ENCODE measurements around the gene SFPQ. TPM values are rescaled to one million over a fixed set of nuclear protein-coding genes. Genes with fewer than 3 reads are reported as not detected.

Gene SFPQ
- total RNA-seq, 1 experiment from 2014 or later = 573 TPM

GRCh38 chr1:35173491-35173890 is 19.5 kb downstream of the SFPQ start:
- Histone ChIP-seq H2BK20ac (ENCODE audit: low read depth, low read length, poor library complexity, severe bottlenecking) (no peak overlapping the region), H3K4me2 (ENCODE audit: insufficient read depth, insufficient read length, low read length) (no peak overlapping the region), H3K14ac (ENCODE audit: insufficient read depth, low read length) (no peak overlapping the region), H3K27ac (ENCODE audit: insufficient read length, low read depth, low read length) (no peak overlapping the region), H2AFZ (ENCODE audit: low read length) (no peak overlapping the region), H2BK15ac (ENCODE audit: low read depth, low read length) (no peak overlapping the region), H3T11ph (ENCODE audit: low read length) (no peak overlapping the region), H3K79me1 (ENCODE audit: insufficient read depth, low read depth, low read length, poor library complexity, severe bottlenecking) (no peaks in the 10 kb centered on the region), H2BK5ac (ENCODE audit: insufficient read length, low read length) (no peak overlapping the region), H4K20me1 (ENCODE audit: control insufficient read depth, insufficient read depth, insufficient read length) (no peaks in the 10 kb centered on the region), H3K9ac (ENCODE audit: extremely low read depth, insufficient read length, low read length) (no peak overlapping the region), H3K4ac (ENCODE audit: low read depth, low read length) (no peak overlapping the region), H2BK120ac (ENCODE audit: low read depth, low read length, poor library complexity, severe bottlenecking) (no peak overlapping the region), H4K5ac (ENCODE audit: insufficient read length, low read depth, low read length) (no peak overlapping the region), H4K8ac (replicated peaks; ENCODE audit: insufficient read length, low read depth, low read length) (no peak overlapping the region), H3K56ac (ENCODE audit: insufficient read length, low read depth, low read length) (no peak overlapping the region), H3K27me3 (ENCODE audit: insufficient read depth, low read length) (no peaks in the 10 kb centered on the region), H3K4me1 (ENCODE audit: insufficient read depth, low read length) (no peaks in the 10 kb centered on the region), H3K23me2 (ENCODE audit: insufficient read length, low read depth, low read length, poor library complexity, severe bottlenecking) (no peaks in the 10 kb centered on the region), H3K79me2 (ENCODE audit: insufficient read depth, low read length) (no peaks in the 10 kb centered on the region), H2AK5ac (ENCODE audit: insufficient read length, low read length) (no peak overlapping the region), H3K9me3 (ENCODE audit: control insufficient read depth, low read depth, low read length) (no peaks in the 10 kb centered on the region), H4K91ac (ENCODE audit: insufficient read length, low read depth, low read length) (no peak overlapping the region), H3K23ac (ENCODE audit: insufficient read length, low read depth, low read length) (no peak overlapping the region), H3K18ac (ENCODE audit: insufficient read length, low read depth, low read length) (no peak overlapping the region), H2BK12ac (ENCODE audit: insufficient read length, low read depth, low read length) (no peak overlapping the region)
- Mint-ChIP-seq H3K27ac (peak overlapping the region in 1 of 3 experiments; percentile 97; a peak in 2 of 7 replicates), H3K4me1 (peaks cover 4 to 10% of the 10 kb centered on the region in 2 experiments), H3K36me3 (ENCODE audit: insufficient read depth in 1 of 3, low read depth in 3 of 3) (peaks cover 22 to 38% (median 33%) of the 10 kb centered on the region in 3 experiments; a peak in 6 of 7 replicates), H3K4me3 (no peak overlapping the region), H3K9me3 (no peaks in the 10 kb centered on the region), H3K27me3 (ENCODE audit: low read depth) (peaks cover 1% of the 10 kb centered on the region; the same call in 1 of the 2 replicates)
- WGBS (ENCODE audit: extremely low coverage, insufficient read length, low lambda C conversion rate) = no CpG with 5 or more reads among the region's 2 CpGs
- DNase-seq = no peak
- no peak for TF ChIP-seq CTCF (conservative IDR thresholded peaks at IDR 0.05)

All from H9 (cell line).